ENCODE measurements around the gene TAGLN2.

TAGLN2 gene

DNA sequence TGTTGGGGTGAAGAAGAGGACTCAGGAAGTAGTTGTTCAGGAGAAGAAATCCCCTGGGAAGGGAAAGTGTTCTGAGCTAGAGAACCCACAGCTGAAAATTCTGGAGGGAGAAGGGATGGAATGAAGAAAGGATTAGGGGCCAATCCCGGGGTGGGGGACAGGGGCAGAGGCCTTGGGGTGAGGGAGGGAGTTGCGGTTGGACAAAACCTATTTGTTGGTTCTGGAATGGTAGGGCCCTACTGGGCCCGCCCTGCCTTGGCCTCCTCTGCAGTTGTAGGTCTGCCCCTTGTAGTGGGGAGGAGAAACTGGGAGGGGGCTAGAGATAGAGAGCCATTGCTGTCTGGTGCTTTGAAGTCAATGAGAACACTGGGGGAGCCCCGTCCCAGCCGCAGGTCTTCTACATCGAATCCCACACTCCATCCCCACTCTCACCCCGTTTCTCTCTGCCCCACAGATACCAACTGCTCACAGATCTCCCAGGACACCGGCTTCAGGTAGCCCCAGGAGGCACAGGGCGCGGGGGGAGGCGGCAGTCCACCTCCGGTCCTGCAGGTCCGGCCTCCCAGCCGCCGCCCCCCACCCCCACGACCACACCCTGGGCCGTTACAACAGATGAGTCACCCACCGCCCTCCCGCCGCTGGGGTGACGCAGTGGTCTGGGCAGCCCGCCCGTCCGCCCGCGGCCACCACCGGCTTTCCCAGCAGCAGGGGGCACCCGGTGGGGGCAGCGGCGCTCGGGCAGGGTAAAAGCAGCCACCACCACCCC, 1.1 kb downstream of the TAGLN2 start:
- Histone ChIP-seq H3K4me1 (ENCODE audit: insufficient read depth, low read length) (peaks cover 14% of the 10 kb centered on the region; the same call in 1 of the 2 replicates), H3K4me3 (ENCODE audit: low read length) (peak overlapping the region; percentile 71)

DNA sequence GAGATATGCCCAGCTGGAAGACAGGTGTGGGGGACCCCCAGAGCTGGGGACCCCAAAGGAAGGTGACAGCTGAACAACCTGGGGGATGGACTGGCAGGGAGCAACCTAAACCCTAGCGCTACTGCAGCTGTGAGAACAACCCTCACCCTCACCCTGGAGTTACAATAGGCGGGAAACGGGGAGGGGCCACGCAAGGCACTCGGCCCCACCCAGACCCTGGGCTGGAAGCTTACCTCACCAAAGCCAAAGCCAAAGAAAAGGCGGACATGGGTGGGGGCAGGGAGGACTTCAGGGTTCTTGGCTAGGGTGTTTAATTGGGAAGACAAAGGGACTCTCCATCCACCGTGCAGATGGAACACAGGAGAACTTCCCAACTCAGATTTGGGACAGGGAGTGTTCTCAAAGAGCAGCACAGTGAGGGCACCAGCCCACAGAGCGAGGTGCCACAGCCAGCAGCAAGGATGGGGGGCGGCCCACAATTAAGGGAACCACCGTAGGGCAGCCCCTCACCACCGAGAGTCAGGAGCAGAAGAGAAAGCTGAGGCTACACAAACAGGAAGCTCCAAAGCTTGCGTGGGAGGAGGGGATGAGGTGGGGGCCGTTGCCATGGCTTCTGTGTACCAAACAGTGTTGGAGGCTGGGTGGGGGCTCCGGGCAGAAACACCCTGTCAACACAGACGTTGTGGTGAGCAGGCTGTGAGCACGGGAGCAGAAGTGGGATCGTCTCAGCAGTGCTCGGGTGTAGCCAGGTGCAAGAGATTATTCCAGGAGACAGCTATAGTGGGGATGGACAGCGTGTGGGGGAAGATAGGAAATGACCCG, 1.9 kb downstream of the TAGLN2 start:
- Histone ChIP-seq H3K27me3 (ENCODE audit: insufficient read depth, low read length) (peaks cover 19% of the 10 kb centered on the region), H3K4me1 (ENCODE audit: insufficient read depth, low read length) (peaks cover 14% of the 10 kb centered on the region; the same call in 1 of the 2 replicates), H3K9ac (ENCODE audit: low read depth, low read length) (peak overlapping the region; percentile 57; the same call in 1 of the 2 replicates), H3K36me3 (ENCODE audit: insufficient read depth, low read depth, low read length) (peaks cover 35% of the 10 kb centered on the region), H3K27ac (ENCODE audit: low read length) (no peak overlapping the region), H3K4me3 (ENCODE audit: low read length) (peak overlapping the region; percentile 71), H3K9me3 (ENCODE audit: insufficient read depth, low read depth, low read length) (no peaks in the 10 kb centered on the region)

More for the DNA sequence above, 1.1 kb downstream of the TAGLN2 start:
- Histone ChIP-seq H3K27me3 (ENCODE audit: insufficient read depth, low read length) (peaks cover 19% of the 10 kb centered on the region), H3K27ac (ENCODE audit: low read length) (no peak overlapping the region), H3K9ac (ENCODE audit: low read depth, low read length) (peak overlapping the region; percentile 59; the same call in 1 of the 2 replicates), H3K36me3 (ENCODE audit: insufficient read depth, low read depth, low read length) (peaks cover 33% of the 10 kb centered on the region), H3K9me3 (ENCODE audit: insufficient read depth, low read depth, low read length) (no peaks in the 10 kb centered on the region)

DNA sequence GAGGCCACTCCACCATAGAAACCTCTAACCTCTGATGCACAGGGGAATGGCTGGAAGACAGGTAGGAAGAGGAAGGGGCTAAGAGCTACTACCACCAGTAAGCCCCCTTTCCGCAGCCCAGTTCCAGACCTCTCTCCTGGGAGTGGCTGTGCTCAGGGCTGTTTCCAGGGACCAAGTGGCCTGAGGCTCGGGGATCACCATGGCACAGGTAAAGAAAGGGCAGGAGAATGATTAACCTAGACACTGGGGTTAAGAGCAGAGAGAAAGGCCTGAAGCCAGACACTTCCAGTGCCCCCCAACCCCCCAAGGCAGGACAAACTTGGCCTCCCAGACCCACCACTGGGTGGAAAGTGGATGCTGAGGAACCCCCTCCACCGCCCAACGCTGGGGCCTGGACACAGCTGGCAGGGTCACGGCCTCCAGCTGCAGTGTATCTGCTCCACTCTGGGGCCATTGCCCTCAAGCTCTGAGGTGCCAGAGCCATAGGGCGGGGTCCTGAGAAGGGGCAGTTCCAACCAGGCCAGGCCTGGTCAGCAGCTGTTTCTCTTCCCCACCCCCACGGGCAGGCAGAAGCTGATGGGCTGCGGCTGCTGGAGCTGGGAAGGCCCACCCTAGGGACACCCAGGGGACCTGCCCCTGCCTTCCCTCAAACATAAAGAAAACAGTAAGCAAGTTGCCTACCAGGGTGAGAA, 2.6 kb downstream of the TAGLN2 start:
- peaks cover 14% of the 10 kb centered on the region; the same call in 1 of the 2 replicates for H3K4me1 ChIP-seq (ENCODE audit: insufficient read depth, low read length)
- peak overlapping the region; percentile 57; the same call in 1 of the 2 replicates for H3K9ac ChIP-seq (ENCODE audit: low read depth, low read length)
- no peak overlapping the region for H3K27ac ChIP-seq (ENCODE audit: low read length)
- peaks cover 30% of the 10 kb centered on the region for H3K36me3 ChIP-seq (ENCODE audit: insufficient read depth, low read depth, low read length)
- H3K9me3 ChIP-seq (ENCODE audit: insufficient read depth, low read depth, low read length), result no peaks in the 10 kb centered on the region
- H3K4me3 ChIP-seq (ENCODE audit: low read length), result peak overlapping the region; percentile 71; the same call in 1 of the 2 replicates
- peaks cover 19% of the 10 kb centered on the region for H3K27me3 ChIP-seq (ENCODE audit: insufficient read depth, low read length)

DNA sequence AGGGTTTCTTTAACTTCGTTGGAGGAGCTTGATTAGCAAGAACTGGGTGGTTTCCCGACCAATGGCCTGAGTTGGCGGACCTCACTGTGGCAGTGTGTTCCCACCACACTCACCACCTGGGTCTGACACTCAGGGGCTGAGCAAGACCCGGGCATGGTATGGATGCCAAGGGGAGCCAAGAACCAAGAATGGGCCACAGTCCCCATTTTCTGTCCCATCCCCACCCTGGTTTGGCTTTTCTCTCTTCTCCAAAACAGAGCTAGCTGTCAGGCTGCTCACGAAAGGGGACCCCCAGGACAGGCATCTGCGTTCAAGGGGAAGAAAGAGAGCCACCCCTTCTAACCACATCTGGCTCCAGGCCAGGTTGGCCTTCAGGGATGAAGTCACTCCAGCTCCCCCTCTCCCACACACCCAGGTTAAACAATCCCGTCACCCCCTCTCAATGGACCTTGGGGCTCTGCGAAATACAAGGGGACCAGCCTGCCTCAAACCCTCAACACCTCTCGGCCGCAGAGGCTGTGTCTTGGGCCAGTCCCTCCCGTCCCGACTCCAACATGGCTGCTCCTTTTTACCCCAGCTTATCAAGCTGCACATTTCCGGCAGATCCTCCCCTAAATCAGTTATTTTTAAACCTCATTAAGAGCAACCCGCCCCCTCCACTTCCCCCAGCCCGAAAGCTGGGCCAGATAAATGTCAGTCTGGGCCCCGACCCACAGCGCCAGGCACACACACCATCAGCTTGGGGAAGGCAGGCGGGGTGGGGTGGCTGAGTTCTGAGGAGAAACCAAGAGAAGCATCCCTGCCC, 3.4 kb downstream of the TAGLN2 start:
- peaks cover 19% of the 10 kb centered on the region for H3K27me3 ChIP-seq (ENCODE audit: insufficient read depth, low read length)
- H3K4me3 ChIP-seq (ENCODE audit: low read length), result no peak overlapping the region
- H3K9me3 ChIP-seq (ENCODE audit: insufficient read depth, low read depth, low read length), result no peaks in the 10 kb centered on the region
- peaks cover 14% of the 10 kb centered on the region; the same call in 1 of the 2 replicates for H3K4me1 ChIP-seq (ENCODE audit: insufficient read depth, low read length)
- no peak overlapping the region for H3K27ac ChIP-seq (ENCODE audit: low read length)
- peaks cover 22% of the 10 kb centered on the region for H3K36me3 ChIP-seq (ENCODE audit: insufficient read depth, low read depth, low read length)
- no peak overlapping the region for H3K9ac ChIP-seq (ENCODE audit: low read depth, low read length)

DNA sequence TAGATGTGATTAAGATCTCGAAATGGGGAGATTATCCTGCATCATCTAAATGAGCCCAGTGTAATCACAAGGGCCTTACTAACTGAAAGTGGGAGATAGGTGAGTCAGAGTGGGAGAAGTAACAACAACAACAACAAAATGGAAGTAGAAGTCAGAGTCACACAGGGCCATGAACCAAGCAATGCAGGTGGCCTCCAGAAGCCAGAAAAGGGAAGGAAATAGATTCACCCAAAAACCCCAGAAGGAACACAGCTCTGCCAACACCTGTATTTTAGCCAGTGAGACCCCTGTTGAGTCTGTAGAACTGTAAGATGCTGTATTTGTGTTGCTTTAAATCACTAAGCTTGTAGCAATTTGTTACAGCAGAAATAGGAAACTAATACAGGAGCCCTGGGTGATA, 4.1 kb downstream of the TAGLN2 start:
- Histone ChIP-seq H3K9ac (ENCODE audit: low read depth, low read length) (no peak overlapping the region), H3K27me3 (ENCODE audit: insufficient read depth, low read length) (peaks cover 19% of the 10 kb centered on the region), H3K4me3 (ENCODE audit: low read length) (no peak overlapping the region), H3K9me3 (ENCODE audit: insufficient read depth, low read depth, low read length) (no peaks in the 10 kb centered on the region), H3K36me3 (ENCODE audit: insufficient read depth, low read depth, low read length) (peaks cover 18% of the 10 kb centered on the region), H3K4me1 (ENCODE audit: insufficient read depth, low read length) (peaks cover 18% of the 10 kb centered on the region), H3K27ac (ENCODE audit: low read length) (no peak overlapping the region)

DNA sequence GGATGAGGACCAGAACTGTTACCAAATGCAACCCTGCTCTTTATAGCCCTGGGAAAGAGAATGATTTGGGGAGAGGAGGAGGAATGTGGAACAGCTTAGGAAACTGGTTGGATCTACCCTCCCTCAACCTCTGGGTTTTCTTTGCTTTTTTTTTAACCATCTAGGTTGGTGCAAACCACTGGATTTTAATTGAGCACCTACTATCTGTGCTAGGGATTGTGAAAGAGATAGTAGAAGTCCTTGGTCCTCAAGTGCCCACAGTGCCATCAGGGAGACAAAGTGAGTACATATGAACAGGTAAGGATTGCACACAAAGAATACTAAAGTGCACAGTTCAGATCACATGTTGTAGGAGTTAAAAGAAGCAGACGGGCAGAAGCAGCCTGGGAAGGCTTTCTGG, 4.7 kb downstream of the TAGLN2 start:
- H3K4me3 ChIP-seq (ENCODE audit: low read length), result no peak overlapping the region

DNA sequence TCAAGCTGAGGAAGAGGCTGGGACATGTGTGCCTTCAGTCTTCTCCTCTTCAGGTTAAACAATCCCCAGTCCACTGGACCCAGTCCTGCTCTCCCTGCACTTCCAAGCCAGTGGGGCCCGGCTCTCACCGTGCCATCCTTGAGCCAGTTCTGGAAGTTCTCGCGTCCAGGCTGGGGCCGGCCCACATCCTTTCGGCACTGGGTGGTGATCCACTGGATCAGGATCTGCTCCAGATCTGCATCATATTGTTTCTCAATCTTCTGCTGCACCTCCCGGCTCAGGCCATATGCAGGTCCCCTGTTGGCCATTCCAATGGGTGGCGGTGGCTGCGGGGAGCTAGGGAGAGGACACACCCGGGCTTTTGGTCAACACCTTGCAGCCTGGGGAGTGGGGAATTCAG, 5.1 kb downstream of the TAGLN2 start:
- Histone ChIP-seq H3K36me3 (ENCODE audit: insufficient read depth, low read depth, low read length) (peaks cover 18% of the 10 kb centered on the region), H3K4me1 (ENCODE audit: insufficient read depth, low read length) (peaks cover 27% of the 10 kb centered on the region), H3K4me3 (ENCODE audit: low read length) (no peak overlapping the region), H3K27ac (ENCODE audit: low read length) (no peak overlapping the region), H3K27me3 (ENCODE audit: insufficient read depth, low read length) (peaks cover 19% of the 10 kb centered on the region), H3K9ac (ENCODE audit: low read depth, low read length) (no peak overlapping the region), H3K9me3 (ENCODE audit: insufficient read depth, low read depth, low read length) (no peaks in the 10 kb centered on the region)

More for the DNA sequence above, 4.7 kb downstream of the TAGLN2 start:
- no peak overlapping the region for H3K27ac ChIP-seq (ENCODE audit: low read length)
- H3K9ac ChIP-seq (ENCODE audit: low read depth, low read length), result no peak overlapping the region
- H3K27me3 ChIP-seq (ENCODE audit: insufficient read depth, low read length), result peaks cover 19% of the 10 kb centered on the region
- peaks cover 18% of the 10 kb centered on the region for H3K36me3 ChIP-seq (ENCODE audit: insufficient read depth, low read depth, low read length)
- peaks cover 23% of the 10 kb centered on the region for H3K4me1 ChIP-seq (ENCODE audit: insufficient read depth, low read length)
- H3K9me3 ChIP-seq (ENCODE audit: insufficient read depth, low read depth, low read length), result no peaks in the 10 kb centered on the region

DNA sequence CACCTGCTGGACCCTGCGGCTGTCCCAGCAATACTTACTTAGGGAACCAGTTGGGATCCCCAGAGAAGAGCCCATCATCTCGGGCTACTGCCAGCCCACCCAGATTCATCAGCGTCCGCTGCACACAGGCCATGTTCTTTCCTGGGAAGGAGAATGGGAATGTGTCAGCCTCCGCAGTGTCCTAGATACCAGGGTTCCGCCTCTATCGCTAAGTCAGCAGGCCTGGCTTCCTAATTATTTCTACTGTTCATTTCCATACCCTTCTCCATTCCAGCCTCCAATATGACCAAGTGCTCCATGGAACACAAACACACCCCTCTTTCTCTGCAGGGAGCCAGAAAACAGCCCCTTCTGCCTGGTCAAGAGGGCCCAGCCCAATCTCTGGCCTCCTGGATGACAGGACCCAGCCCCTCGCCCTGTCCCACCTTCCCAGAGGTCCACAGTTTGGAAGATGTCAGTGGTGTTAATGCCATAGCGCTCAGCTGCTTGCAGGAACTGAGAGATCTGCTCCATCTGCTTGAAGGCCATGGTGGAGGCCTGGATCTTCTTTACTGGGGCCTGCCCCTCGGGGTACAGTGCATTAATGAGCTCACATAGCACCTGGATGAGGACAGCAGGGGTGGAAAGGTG, 6.0 kb downstream of the TAGLN2 start:
- Histone ChIP-seq H3K9me3 (ENCODE audit: insufficient read depth, low read depth, low read length) (no peaks in the 10 kb centered on the region), H3K9ac (ENCODE audit: low read depth, low read length) (no peak overlapping the region), H3K27ac (ENCODE audit: low read length) (no peak overlapping the region), H3K4me3 (ENCODE audit: low read length) (no peak overlapping the region), H3K27me3 (ENCODE audit: insufficient read depth, low read length) (peaks cover 11% of the 10 kb centered on the region), H3K36me3 (ENCODE audit: insufficient read depth, low read depth, low read length) (peaks cover 18% of the 10 kb centered on the region), H3K4me1 (ENCODE audit: insufficient read depth, low read length) (peaks cover 33% of the 10 kb centered on the region)

DNA sequence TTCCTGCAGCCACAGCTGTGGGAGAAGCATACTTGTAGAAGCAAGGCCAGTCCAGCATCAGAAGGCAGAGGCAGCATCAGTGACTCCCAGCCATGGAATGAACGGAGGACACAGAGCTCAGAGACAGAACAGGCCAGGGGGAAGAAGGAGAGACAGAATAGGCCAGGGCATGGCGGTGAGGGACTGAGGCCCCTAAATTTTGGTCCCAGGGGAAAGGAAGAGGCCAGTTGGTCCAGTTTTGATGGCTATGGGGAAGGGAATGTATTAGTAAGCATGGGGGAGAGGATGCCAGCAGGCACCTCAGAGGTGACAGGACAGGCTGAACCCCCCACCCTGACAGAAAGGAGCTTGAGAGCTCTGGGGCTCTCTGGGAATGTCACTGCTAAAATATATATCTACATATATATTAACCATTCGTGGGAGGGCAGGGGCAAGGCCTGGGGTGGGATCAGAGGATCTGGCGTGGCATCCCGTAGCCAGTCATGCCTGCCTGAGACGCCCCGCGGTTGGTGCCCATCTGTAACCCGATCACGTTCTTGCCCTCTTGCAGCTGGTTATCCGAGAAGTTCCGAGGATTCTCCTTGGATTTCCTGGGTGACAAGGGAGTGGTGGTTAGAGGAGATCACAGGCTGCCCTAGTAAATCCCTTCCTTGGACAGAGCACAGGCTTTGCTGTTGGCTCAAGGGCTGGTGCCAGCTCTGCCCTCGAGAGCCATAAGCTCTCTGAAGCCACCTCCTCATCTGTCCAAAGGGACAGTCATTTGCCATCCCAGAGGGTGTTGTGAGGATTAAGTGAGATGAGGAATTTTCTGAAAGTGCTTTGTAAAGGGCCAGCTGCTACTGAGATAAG, 6.7 kb downstream of the TAGLN2 start:
- H3K9me3 ChIP-seq (ENCODE audit: insufficient read depth, low read depth, low read length), result no peaks in the 10 kb centered on the region
- H3K4me3 ChIP-seq (ENCODE audit: low read length), result no peak overlapping the region
- peaks cover 18% of the 10 kb centered on the region for H3K36me3 ChIP-seq (ENCODE audit: insufficient read depth, low read depth, low read length)
- H3K4me1 ChIP-seq (ENCODE audit: insufficient read depth, low read length), result peaks cover 34% of the 10 kb centered on the region
- no peak overlapping the region for H3K9ac ChIP-seq (ENCODE audit: low read depth, low read length)
- no peak overlapping the region for H3K27ac ChIP-seq (ENCODE audit: low read length)
- H3K27me3 ChIP-seq (ENCODE audit: insufficient read depth, low read length), result peaks cover 3% of the 10 kb centered on the region; the same call in 1 of the 2 replicates

Measured in iPS-20b (cell line).